Body of pancreas (tissue), 4 donors: ENCODE data around the gene TMEM119.

Experiments
- POLR2A ChIP-seq, 3 donors: fragments of 450-650 bp; IDR thresholded peaks; one replicate each; pipeline ENCODE4 v1.6.1; 2016; ENCODE audit warnings: antibody characterized with exemption in 3 of 3, mild to moderate bottlenecking in 2 of 3
- TF ChIP-seq, protein P1 (sequence below), 7 experiments: fragments of 450-650 bp in 4 of 7; fragments of 200-600 bp in 3 of 7; sonication (generic) in 3 of 7; IDR thresholded peaks; one replicate each; pipeline ENCODE4 v1.5.1; 2016 to 2019; ENCODE audit warnings: antibody characterized with exemption in 7 of 7

DNA sequence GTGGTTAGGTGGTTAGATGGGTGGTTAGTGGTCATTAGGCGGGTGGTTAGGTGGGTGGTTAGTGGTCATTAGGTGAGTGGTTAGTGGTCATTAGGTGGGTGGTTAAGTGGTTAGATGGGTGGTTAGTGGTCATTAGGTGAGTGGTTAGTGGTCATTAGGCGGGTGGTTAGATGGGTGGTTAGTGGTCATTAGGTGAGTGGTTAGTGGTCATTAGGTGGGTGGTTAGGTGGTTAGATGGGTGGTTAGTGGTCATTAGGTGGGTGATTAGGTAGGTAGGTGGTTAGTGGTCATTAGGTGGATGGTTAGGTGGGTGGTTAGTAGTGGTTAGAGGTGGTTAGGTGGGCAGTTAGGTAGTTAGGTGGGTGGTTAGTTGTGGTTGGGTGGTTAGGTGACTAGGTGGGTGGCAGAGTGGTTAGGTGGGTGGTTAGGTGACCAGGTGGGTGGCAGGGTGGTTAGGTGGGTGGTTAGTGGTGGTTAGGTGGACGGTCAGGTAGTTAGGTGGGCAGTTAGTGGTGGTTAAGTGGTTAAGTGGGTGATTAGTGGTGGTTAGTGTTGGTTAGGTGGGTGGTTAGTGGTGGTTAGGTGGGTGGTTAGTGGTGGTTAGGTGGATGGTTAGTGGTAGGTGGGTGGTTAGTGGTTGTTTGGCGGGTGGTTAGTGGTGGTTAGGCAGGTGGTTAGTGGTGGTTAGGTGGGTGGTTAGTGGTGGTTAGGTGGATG, 8.0 kb upstream of the TMEM119 start:
- TF ChIP-seq, protein P1, sequence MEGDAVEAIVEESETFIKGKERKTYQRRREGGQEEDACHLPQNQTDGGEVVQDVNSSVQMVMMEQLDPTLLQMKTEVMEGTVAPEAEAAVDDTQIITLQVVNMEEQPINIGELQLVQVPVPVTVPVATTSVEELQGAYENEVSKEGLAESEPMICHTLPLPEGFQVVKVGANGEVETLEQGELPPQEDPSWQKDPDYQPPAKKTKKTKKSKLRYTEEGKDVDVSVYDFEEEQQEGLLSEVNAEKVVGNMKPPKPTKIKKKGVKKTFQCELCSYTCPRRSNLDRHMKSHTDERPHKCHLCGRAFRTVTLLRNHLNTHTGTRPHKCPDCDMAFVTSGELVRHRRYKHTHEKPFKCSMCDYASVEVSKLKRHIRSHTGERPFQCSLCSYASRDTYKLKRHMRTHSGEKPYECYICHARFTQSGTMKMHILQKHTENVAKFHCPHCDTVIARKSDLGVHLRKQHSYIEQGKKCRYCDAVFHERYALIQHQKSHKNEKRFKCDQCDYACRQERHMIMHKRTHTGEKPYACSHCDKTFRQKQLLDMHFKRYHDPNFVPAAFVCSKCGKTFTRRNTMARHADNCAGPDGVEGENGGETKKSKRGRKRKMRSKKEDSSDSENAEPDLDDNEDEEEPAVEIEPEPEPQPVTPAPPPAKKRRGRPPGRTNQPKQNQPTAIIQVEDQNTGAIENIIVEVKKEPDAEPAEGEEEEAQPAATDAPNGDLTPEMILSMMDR (IDR thresholded peaks at IDR 0.05) = no peak
- TF ChIP-seq POLR2A (IDR thresholded peaks at IDR 0.05) = no peak
